ENCODE data around the gene AOPEP. TPM values are rescaled to one million over a fixed set of nuclear protein-coding genes. Genes with fewer than 3 reads are reported as not detected.
A peak's percentile ranks its signal among the peaks of the same experiment; 100 is the strongest.

The AOPEP gene
- total and polyA plus RNA-seq, 3 donors from 2014 or later: 31.4 to 95.0 (median 80.4) TPM

GRCh38 chr9:94990897-94991561, 264.5 kb downstream of the AOPEP start:
- Histone ChIP-seq H3K4me3 (no peak overlapping the region), H3K36me3 (ENCODE audit: low read depth, missing control alignments) (no peaks in the 10 kb centered on the region), H3K4me1 (peaks cover 19% of the 10 kb centered on the region), H3K27ac (no peak overlapping the region), H3K9me3 (no peaks in the 10 kb centered on the region), H3K27me3 (no peaks in the 10 kb centered on the region)
- DNase-seq: no peak
- TF ChIP-seq CTCF (IDR thresholded peaks at IDR 0.05): no peak
- TF ChIP-seq POLR2A (IDR thresholded peaks at IDR 0.05): no peak
- intact Hi-C loops (cut with DNase I; ENCODE audit: low total_unique reads): no loop called here
- WGBS, 2 donors: 94 to 95% methylated on average over 8 of the region's 8 CpGs

- H3K9me3 ChIP-seq: no peaks in the 10 kb centered on the region
Observed at GRCh38 chr9:94991961-94992907, 265.7 kb downstream of the AOPEP start.

GRCh38 chr9:94993160-94993820, 266.8 kb downstream of the AOPEP start:
- Histone ChIP-seq H3K4me1 (peaks cover 19% of the 10 kb centered on the region), H3K36me3 (ENCODE audit: low read depth, missing control alignments) (no peaks in the 10 kb centered on the region), H3K4me3 (no peak overlapping the region), H3K27me3 (no peaks in the 10 kb centered on the region), H3K9me3 (no peaks in the 10 kb centered on the region), H3K27ac (peak overlapping the region; percentile 74 to 79)
- WGBS, 2 donors: 53 to 57% methylated on average over 9 of the region's 9 CpGs
- no peak for DNase-seq
- no peak for TF ChIP-seq CTCF (IDR thresholded peaks at IDR 0.05)
- TF ChIP-seq POLR2A (IDR thresholded peaks at IDR 0.05): no peak
- intact Hi-C loops (cut with DNase I; ENCODE audit: low total_unique reads): no loop called here

More at GRCh38 chr9:94991961-94992907, 265.7 kb downstream of the AOPEP start:
- Histone ChIP-seq H3K4me1 (peaks cover 19% of the 10 kb centered on the region), H3K36me3 (ENCODE audit: low read depth, missing control alignments) (no peaks in the 10 kb centered on the region), H3K27ac (peak overlapping the region; percentile 3 to 79), H3K27me3 (no peaks in the 10 kb centered on the region), H3K4me3 (no peak overlapping the region)
- no peak for TF ChIP-seq CTCF (IDR thresholded peaks at IDR 0.05)
- TF ChIP-seq POLR2A (IDR thresholded peaks at IDR 0.05): no peak
- WGBS, 2 donors: 87 to 92% methylated on average over 14 to 15 of the region's 15 CpGs
- DNase-seq: no peak
- intact Hi-C loops (cut with DNase I; ENCODE audit: low total_unique reads): no loop called here

- H3K9me3 ChIP-seq: no peaks in the 10 kb centered on the region
- WGBS, 2 donors: 60 to 69% methylated on average over 7 of the region's 7 CpGs
- H3K4me3 ChIP-seq: no peak overlapping the region
- no peak for TF ChIP-seq CTCF (IDR thresholded peaks at IDR 0.05)
- TF ChIP-seq POLR2A (IDR thresholded peaks at IDR 0.05): no peak
- DNase-seq: no peak
- peaks cover 19% of the 10 kb centered on the region for H3K4me1 ChIP-seq
- no peaks in the 10 kb centered on the region for H3K27me3 ChIP-seq
- peak overlapping the region; percentile 74 to 79 for H3K27ac ChIP-seq
- intact Hi-C loops (cut with DNase I; ENCODE audit: low total_unique reads): no loop called here
- H3K36me3 ChIP-seq (ENCODE audit: low read depth, missing control alignments): no peaks in the 10 kb centered on the region
Observed at GRCh38 chr9:94993821-94994165, 267.3 kb downstream of the AOPEP start.

Measured in testis (tissue), 3 donors.